ENCODE measurements around the gene NFYC. TPM values are rescaled to one million over a fixed set of nuclear protein-coding genes. Genes with fewer than 3 reads are reported as not detected.

NFYC gene
- total and polyA plus RNA-seq, 2 experiments from 2014 or later = 36.2 to 42.7 TPM

GRCh38 chr1:40815420-40815819, 123.9 kb downstream of the NFYC start:
- peaks cover 16% of the 10 kb centered on the region for H3K27me3 Mint-ChIP-seq (ENCODE audit: insufficient read depth, low read depth, poor library complexity)
- no peak for ATAC-seq

More at GRCh38 chr1:40815420-40815819, 123.9 kb downstream of the NFYC start:
- H3K9me2 ChIP-seq (ENCODE audit: insufficient read depth) = no peaks in the 10 kb centered on the region
- no peak overlapping the region for H3K4me2 ChIP-seq
- no peaks in the 10 kb centered on the region for H3K36me3 ChIP-seq (ENCODE audit: insufficient read depth)
- H3K27me3 ChIP-seq (ENCODE audit: insufficient read depth) = peaks cover 15% of the 10 kb centered on the region; the same call in 1 of the 2 replicates
- Mint-ChIP-seq H3K36me3 (ENCODE audit: low read depth) (no peaks in the 10 kb centered on the region; the same call in 2 of the 3 replicates), H3K27ac (no peak overlapping the region), H3K4me1 (peaks cover 9% of the 10 kb centered on the region; the same call in 2 of the 3 replicates), H3K9me3 (no peaks in the 10 kb centered on the region; the same call in 2 of the 3 replicates), H3K4me3 (no peak overlapping the region; the same call in 2 of the 3 replicates)
- DNase-seq (ENCODE audit: low spot score) = no peak
- H3F3A ChIP-seq (replicated peaks; ENCODE audit: low read depth) = no peaks in the 10 kb centered on the region; the same call in 1 of the 2 replicates
- no peaks in the 10 kb centered on the region for H3K79me2 ChIP-seq (replicated peaks; ENCODE audit: insufficient read depth)
- TF ChIP-seq ZNF331 (CRISPR knock-in tag; IDR thresholded peaks at IDR 0.05; ENCODE audit: low read depth) = no peak
- no peak for TF ChIP-seq CREB1 (CRISPR knock-in tag; IDR thresholded peaks at IDR 0.05; ENCODE audit: low read depth)
- no peak for TF ChIP-seq EZH2phosphoT487 (IDR thresholded peaks at IDR 0.05; ENCODE audit: unreplicated experiment)
- no peak for TF ChIP-seq CTCF (conservative IDR thresholded peaks at IDR 0.05; ENCODE audit: low read depth in 2 of 2)
- TF ChIP-seq EZH2 (IDR thresholded peaks at IDR 0.05; ENCODE audit: low read depth, unreplicated experiment) = no peak
- no peak for TF ChIP-seq POLR2AphosphoS5 (IDR thresholded peaks at IDR 0.05; ENCODE audit: low read depth)
- TF ChIP-seq ETS1 (IDR thresholded peaks at IDR 0.05) = no peak
- no peak for TF ChIP-seq REST (IDR thresholded peaks at IDR 0.05; ENCODE audit: unreplicated experiment)
- H3K27ac ChIP-seq (ENCODE audit: low read depth) = no peak overlapping the region
- H4K20me1 ChIP-seq (replicated peaks; ENCODE audit: insufficient read depth) = no peaks in the 10 kb centered on the region
- H3K4me1 ChIP-seq (ENCODE audit: insufficient read depth) = no peaks in the 10 kb centered on the region
- H2AFZ ChIP-seq = no peak overlapping the region
- no peak overlapping the region for H3K4me3 ChIP-seq

All from GM23338 (cell line).